ENCODE data around the gene MYPN. TPM values are rescaled to one million over a fixed set of nuclear protein-coding genes. Genes with fewer than 3 reads are reported as not detected.

MYPN gene, protein sequence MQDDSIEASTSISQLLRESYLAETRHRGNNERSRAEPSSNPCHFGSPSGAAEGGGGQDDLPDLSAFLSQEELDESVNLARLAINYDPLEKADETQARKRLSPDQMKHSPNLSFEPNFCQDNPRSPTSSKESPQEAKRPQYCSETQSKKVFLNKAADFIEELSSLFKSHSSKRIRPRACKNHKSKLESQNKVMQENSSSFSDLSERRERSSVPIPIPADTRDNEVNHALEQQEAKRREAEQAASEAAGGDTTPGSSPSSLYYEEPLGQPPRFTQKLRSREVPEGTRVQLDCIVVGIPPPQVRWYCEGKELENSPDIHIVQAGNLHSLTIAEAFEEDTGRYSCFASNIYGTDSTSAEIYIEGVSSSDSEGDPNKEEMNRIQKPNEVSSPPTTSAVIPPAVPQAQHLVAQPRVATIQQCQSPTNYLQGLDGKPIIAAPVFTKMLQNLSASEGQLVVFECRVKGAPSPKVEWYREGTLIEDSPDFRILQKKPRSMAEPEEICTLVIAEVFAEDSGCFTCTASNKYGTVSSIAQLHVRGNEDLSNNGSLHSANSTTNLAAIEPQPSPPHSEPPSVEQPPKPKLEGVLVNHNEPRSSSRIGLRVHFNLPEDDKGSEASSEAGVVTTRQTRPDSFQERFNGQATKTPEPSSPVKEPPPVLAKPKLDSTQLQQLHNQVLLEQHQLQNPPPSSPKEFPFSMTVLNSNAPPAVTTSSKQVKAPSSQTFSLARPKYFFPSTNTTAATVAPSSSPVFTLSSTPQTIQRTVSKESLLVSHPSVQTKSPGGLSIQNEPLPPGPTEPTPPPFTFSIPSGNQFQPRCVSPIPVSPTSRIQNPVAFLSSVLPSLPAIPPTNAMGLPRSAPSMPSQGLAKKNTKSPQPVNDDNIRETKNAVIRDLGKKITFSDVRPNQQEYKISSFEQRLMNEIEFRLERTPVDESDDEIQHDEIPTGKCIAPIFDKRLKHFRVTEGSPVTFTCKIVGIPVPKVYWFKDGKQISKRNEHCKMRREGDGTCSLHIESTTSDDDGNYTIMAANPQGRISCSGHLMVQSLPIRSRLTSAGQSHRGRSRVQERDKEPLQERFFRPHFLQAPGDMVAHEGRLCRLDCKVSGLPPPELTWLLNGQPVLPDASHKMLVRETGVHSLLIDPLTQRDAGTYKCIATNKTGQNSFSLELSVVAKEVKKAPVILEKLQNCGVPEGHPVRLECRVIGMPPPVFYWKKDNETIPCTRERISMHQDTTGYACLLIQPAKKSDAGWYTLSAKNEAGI (N-terminal part only)
- 0.06 TPM for total RNA-seq
- not detected for polyA plus RNA-seq (ENCODE audit: insufficient read depth, low read depth, low replicate concordance)
- long read RNA-seq, donor 1: 0 reads
- long read RNA-seq, donor 2: 0 reads
- long read RNA-seq, donor 3: 0 reads
- long read RNA-seq, donor 4: 0 reads
- long read RNA-seq, donor 5: 0 reads
- long read RNA-seq, donor 6: 0 reads
- long read RNA-seq, donor 7: 0 reads
- long read RNA-seq, donor 8: 0 reads
- long read RNA-seq, donor 9: 0 reads
- long read RNA-seq, donor 10: 0 reads

DNA sequence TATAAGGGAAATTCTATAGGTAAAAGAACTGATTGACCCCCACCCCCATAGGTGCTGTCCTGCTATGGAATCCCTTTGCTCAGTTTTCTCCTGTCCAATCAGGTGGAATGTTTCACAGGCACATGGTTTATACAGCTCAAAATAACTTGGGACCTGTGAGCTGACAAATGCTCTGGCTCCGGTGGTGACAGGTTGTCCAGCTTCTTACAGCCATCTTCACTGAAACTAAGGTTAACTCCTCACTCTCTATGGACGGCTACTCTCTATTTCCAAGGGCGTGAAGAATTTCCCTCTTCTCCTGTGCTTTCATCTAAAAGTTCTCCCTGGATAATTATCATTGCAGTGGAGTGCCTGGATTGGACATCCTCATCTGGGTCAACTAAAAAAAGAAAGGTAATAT, at the start of gene MYPN:
Gene MYPN (plus strand): TSS at position 158 of the 400 bp plus-strand sequence. CDS start 11,951 bp downstream, outside the sequence.
- FAIRE-seq: no peak
- Histone ChIP-seq H3K36me3 (ENCODE audit: control insufficient read depth in 2 of 3, insufficient read depth in 3 of 3, low read length in 3 of 3) (no peaks in the 10 kb centered on the region), H3K4me3 (ENCODE audit: low read length in 3 of 3) (no peak within 1 kb of the TSS), H3K27me3 (ENCODE audit: control insufficient read depth, insufficient read depth, low read length) (no peaks in the 10 kb centered on the region), H3K9ac (ENCODE audit: low read length in 3 of 3) (no peak within 1 kb of the TSS), H3K9me3 (ENCODE audit: control insufficient read depth in 2 of 3, insufficient read depth in 1 of 3, low read length in 3 of 3) (no peaks in the 10 kb centered on the region), H3K27ac (ENCODE audit: low read depth in 2 of 2, low read length in 2 of 2) (no peak within 1 kb of the TSS), H3K4me1 (ENCODE audit: control insufficient read depth in 2 of 3, insufficient read depth in 2 of 3, low read depth in 1 of 3, low read length in 3 of 3) (no peaks in the 10 kb centered on the region)
- TF ChIP-seq CTCF (IDR thresholded peaks at IDR 0.05; ENCODE audit: borderline replicate concordance, extremely low read depth, insufficient read depth): no peak
- intact Hi-C loops (cut with DNase I): no loop called here
- peak in 1 of 5 donors; percentile 4 for DNase-seq

DNA sequence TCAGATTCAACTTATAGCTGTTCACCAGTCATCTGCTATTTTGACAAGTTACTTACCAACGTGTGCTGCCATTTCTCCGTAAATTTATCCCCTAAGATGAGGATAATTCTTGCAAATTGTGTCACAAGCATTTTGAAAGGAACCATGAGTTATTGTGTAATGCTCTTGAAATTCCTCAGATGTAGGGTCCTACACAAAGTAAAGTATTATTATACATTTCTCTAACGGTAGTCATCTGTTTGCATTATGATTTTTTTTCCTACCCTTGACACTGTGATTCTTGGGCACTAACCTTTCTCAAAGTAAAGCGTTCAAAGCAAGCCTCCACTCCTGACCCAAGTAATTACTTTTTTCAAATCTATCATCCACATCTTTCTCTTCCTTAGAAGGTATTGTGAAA, 42.3 kb upstream of the MYPN start:
- DNase-seq (no peak), FAIRE-seq (no peak)
- H3K9ac ChIP-seq (ENCODE audit: low read length in 3 of 3): no peak overlapping the region
- H3K4me3 ChIP-seq (ENCODE audit: low read length in 3 of 3): no peak overlapping the region
- H3K9me3 ChIP-seq (ENCODE audit: control insufficient read depth in 2 of 3, insufficient read depth in 1 of 3, low read length in 3 of 3): no peaks in the 10 kb centered on the region
- H3K36me3 ChIP-seq (ENCODE audit: control insufficient read depth in 2 of 3, insufficient read depth in 3 of 3, low read length in 3 of 3): peaks cover 0 to 2% (median 0%) of the 10 kb centered on the region in 3 donors
- no peak for TF ChIP-seq CTCF (IDR thresholded peaks at IDR 0.05; ENCODE audit: borderline replicate concordance, extremely low read depth, insufficient read depth)
- intact Hi-C loops (cut with DNase I): no loop called here
- H3K27ac ChIP-seq (ENCODE audit: low read depth in 2 of 2, low read length in 2 of 2): no peak overlapping the region
- H3K27me3 ChIP-seq (ENCODE audit: control insufficient read depth, insufficient read depth, low read length): no peaks in the 10 kb centered on the region
- H3K4me1 ChIP-seq (ENCODE audit: control insufficient read depth in 2 of 3, insufficient read depth in 2 of 3, low read depth in 1 of 3, low read length in 3 of 3): peaks cover 0 to 8% (median 0%) of the 10 kb centered on the region in 3 donors

DNA sequence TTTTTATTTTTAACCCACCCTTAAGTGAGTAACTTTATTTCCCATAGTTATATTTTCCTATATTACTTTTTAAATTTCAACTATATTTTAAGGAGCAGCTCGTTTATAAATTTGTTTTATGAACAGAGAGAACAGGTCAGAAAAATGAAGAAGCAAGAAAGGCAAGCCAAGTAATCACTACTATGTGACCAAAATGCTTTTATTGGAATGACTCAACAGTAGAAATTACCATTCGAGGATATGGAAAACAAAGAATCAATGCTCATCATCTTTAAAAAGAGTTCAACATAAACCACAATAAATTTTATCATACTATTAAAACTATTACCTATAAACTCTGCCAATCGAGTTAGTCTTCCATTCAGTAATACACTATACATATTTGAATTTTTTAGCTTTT, 41.8 kb upstream of the MYPN start:
- Histone ChIP-seq H3K4me3 (ENCODE audit: low read length in 3 of 3) (no peak overlapping the region), H3K27ac (ENCODE audit: low read depth in 2 of 2, low read length in 2 of 2) (no peak overlapping the region), H3K36me3 (ENCODE audit: control insufficient read depth in 2 of 3, insufficient read depth in 3 of 3, low read length in 3 of 3) (peaks cover 0 to 2% (median 0%) of the 10 kb centered on the region in 3 donors), H3K27me3 (ENCODE audit: control insufficient read depth, insufficient read depth, low read length) (no peaks in the 10 kb centered on the region), H3K4me1 (ENCODE audit: control insufficient read depth in 2 of 3, insufficient read depth in 2 of 3, low read depth in 1 of 3, low read length in 3 of 3) (peaks cover 0 to 8% (median 0%) of the 10 kb centered on the region in 3 donors), H3K9ac (ENCODE audit: low read length in 3 of 3) (no peak overlapping the region), H3K9me3 (ENCODE audit: control insufficient read depth in 2 of 3, insufficient read depth in 1 of 3, low read length in 3 of 3) (no peaks in the 10 kb centered on the region)
- intact Hi-C loops (cut with DNase I): no loop called here
- TF ChIP-seq CTCF (IDR thresholded peaks at IDR 0.05; ENCODE audit: borderline replicate concordance, extremely low read depth, insufficient read depth): no peak
- FAIRE-seq (no peak), DNase-seq (no peak)

All from kidney (tissue), 22 donors.